ENCODE measurements around the gene PDE8A. TPM values are rescaled to one million over a fixed set of nuclear protein-coding genes. Genes with fewer than 3 reads are reported as not detected.
A peak's percentile ranks its signal among the peaks of the same experiment; 100 is the strongest.

The PDE8A gene
- total RNA-seq, 1 experiment from 2014 or later, result 44.2 TPM

DNA sequence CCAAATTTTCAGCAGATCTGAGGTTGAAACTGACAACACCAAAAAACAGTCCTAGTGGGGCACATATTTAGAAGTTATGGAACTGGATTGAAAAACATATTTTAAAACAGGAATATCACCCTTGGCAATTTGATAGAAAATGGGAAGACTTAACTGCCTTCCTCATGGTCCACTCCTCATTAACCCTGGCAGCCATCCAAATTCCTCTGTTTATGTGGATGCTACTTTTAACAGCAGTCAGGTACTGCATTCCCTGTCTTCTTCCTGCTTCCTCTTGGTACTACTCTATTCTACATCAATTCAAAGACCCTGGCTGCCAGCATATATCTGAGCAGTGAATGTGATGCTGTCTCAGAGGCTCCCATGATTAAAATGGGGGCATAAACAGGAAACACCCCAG is 54.3 kb downstream of the PDE8A start:
- peaks cover 8% of the 10 kb centered on the region; the same call in 1 of the 2 replicates for H4K20me1 ChIP-seq (ENCODE audit: low read length)
- no peaks in the 10 kb centered on the region for H3K4me1 ChIP-seq (ENCODE audit: insufficient read depth, low read length)
- no peaks in the 10 kb centered on the region for H3K9me2 ChIP-seq (replicated peaks; ENCODE audit: low read length)
- H3K9ac ChIP-seq (ENCODE audit: low read length), result no peak overlapping the region
- intact Hi-C loops (cut with micrococcal nuclease), result no loop called here
- no peak overlapping the region for H3K4me2 ChIP-seq (ENCODE audit: low read length)
- no peaks in the 10 kb centered on the region for H3K27me3 ChIP-seq (ENCODE audit: low read length)
- H3K36me3 ChIP-seq (ENCODE audit: low read depth, low read length), result no peaks in the 10 kb centered on the region
- TF ChIP-seq, protein P1, sequence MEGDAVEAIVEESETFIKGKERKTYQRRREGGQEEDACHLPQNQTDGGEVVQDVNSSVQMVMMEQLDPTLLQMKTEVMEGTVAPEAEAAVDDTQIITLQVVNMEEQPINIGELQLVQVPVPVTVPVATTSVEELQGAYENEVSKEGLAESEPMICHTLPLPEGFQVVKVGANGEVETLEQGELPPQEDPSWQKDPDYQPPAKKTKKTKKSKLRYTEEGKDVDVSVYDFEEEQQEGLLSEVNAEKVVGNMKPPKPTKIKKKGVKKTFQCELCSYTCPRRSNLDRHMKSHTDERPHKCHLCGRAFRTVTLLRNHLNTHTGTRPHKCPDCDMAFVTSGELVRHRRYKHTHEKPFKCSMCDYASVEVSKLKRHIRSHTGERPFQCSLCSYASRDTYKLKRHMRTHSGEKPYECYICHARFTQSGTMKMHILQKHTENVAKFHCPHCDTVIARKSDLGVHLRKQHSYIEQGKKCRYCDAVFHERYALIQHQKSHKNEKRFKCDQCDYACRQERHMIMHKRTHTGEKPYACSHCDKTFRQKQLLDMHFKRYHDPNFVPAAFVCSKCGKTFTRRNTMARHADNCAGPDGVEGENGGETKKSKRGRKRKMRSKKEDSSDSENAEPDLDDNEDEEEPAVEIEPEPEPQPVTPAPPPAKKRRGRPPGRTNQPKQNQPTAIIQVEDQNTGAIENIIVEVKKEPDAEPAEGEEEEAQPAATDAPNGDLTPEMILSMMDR (conservative IDR thresholded peaks at IDR 0.05; ENCODE audit: low read depth, low read length), result no peak
- TF ChIP-seq EZH2phosphoT487 (IDR thresholded peaks at IDR 0.05; ENCODE audit: borderline replicate concordance, low read length) (no peak), EZH2 (IDR thresholded peaks at IDR 0.05; ENCODE audit: low read length, unreplicated experiment) (no peak)
- no TSS peak for BruUV-seq (replicated peaks)
- CTCF ChIA-PET, result no interaction called here
- H3K4me3 ChIP-seq (ENCODE audit: low read length), result no peak overlapping the region
- H3F3A ChIP-seq (ENCODE audit: low read length, unreplicated experiment), result no peaks in the 10 kb centered on the region
- H3K9me3 ChIP-seq (ENCODE audit: low read length), result no peaks in the 10 kb centered on the region
- H2AFZ ChIP-seq (ENCODE audit: low read length), result no peak overlapping the region
- no peak overlapping the region for H3K27ac ChIP-seq (ENCODE audit: low read length)
- peaks cover 96% of the 10 kb centered on the region for H3K79me2 ChIP-seq (ENCODE audit: low read length)
- DNase-seq, result peak; percentile 18
- no peak for ATAC-seq
- POLR2A ChIA-PET (ENCODE audit: unreplicated experiment), result no interaction called here

DNA sequence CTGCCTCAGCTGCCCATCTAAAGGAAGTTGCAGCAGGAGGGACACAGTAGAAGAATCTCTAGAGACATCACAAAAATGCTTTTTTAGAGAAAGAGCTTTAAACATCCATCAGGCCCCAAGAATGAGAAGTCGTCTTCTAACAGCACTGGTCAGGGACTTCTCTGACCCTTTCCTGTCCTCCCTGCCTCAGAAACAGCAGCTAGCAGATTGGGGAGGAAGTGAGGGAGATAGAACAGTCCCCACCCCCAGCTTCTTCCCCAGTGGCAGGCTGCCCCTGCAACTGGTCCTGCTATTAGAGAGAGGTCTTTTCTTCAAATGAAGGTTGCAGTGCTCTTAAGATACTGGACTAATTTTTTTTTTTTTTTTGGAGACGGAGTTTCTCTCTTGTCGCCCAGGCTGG is 55.1 kb downstream of the PDE8A start:
- no peak overlapping the region for H2AFZ ChIP-seq (ENCODE audit: low read length)
- BruUV-seq (replicated peaks), result no TSS peak

DNA sequence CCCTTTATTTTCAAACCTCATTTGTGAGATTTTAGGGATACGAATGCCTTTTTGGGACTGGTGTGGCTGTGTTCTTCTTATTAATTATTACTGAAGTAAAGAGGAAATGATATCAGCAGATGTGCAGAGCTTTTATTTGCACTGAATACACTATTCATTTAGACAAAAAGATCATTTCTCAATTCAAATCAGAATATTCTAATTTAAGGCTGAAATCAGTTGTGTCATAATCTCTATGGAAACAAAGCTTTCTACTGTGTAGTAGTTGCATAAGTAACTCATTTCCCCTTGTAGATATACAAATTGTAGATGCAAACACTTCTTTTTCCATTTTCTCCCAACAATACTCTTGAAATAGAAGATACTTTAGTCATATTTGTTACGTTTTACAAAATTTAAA is 56.0 kb downstream of the PDE8A start:
- ATAC-seq (no peak), DNase-seq (no peak)
- H3K9ac ChIP-seq (ENCODE audit: low read length), result no peak overlapping the region
- H3K36me3 ChIP-seq (ENCODE audit: low read depth, low read length), result no peaks in the 10 kb centered on the region; the same call in 1 of the 2 replicates
- no peaks in the 10 kb centered on the region for H3K4me1 ChIP-seq (ENCODE audit: insufficient read depth, low read length)
- H2AFZ ChIP-seq (ENCODE audit: low read length), result no peak overlapping the region
- intact Hi-C loops (cut with micrococcal nuclease), result no loop called here
- H4K20me1 ChIP-seq (ENCODE audit: low read length), result no peaks in the 10 kb centered on the region
- no peak overlapping the region for H3K4me2 ChIP-seq (ENCODE audit: low read length)
- H3F3A ChIP-seq (ENCODE audit: low read length, unreplicated experiment), result no peaks in the 10 kb centered on the region
- no peaks in the 10 kb centered on the region for H3K9me3 ChIP-seq (ENCODE audit: low read length)
- CTCF ChIA-PET, result no interaction called here
- peaks cover 96% of the 10 kb centered on the region for H3K79me2 ChIP-seq (ENCODE audit: low read length)
- H3K27ac ChIP-seq (ENCODE audit: low read length), result no peak overlapping the region
- TF ChIP-seq EZH2phosphoT487 (IDR thresholded peaks at IDR 0.05; ENCODE audit: borderline replicate concordance, low read length), result no peak
- TF ChIP-seq EZH2 (IDR thresholded peaks at IDR 0.05; ENCODE audit: low read length, unreplicated experiment), result no peak
- TF ChIP-seq, protein P1 (conservative IDR thresholded peaks at IDR 0.05; ENCODE audit: low read depth, low read length), result no peak
- no peak overlapping the region for H3K4me3 ChIP-seq (ENCODE audit: low read length)
- POLR2A ChIA-PET (ENCODE audit: unreplicated experiment), result no interaction called here
- H3K27me3 ChIP-seq (ENCODE audit: low read length), result no peaks in the 10 kb centered on the region
- no peaks in the 10 kb centered on the region for H3K9me2 ChIP-seq (replicated peaks; ENCODE audit: low read length)
- BruUV-seq (replicated peaks), result no TSS peak

More for the DNA sequence above, 55.1 kb downstream of the PDE8A start:
- peaks cover 2% of the 10 kb centered on the region; the same call in 1 of the 2 replicates for H4K20me1 ChIP-seq (ENCODE audit: low read length)
- TF ChIP-seq EZH2phosphoT487 (IDR thresholded peaks at IDR 0.05; ENCODE audit: borderline replicate concordance, low read length) (no peak), EZH2 (IDR thresholded peaks at IDR 0.05; ENCODE audit: low read length, unreplicated experiment) (no peak)
- TF ChIP-seq, protein P1 (conservative IDR thresholded peaks at IDR 0.05; ENCODE audit: low read depth, low read length), result no peak
- no peak overlapping the region for H3K27ac ChIP-seq (ENCODE audit: low read length)
- H3K9ac ChIP-seq (ENCODE audit: low read length), result no peak overlapping the region
- H3K4me3 ChIP-seq (ENCODE audit: low read length), result no peak overlapping the region
- ChIA-PET CTCF (no interaction called here), POLR2A (ENCODE audit: unreplicated experiment) (no interaction called here)
- ATAC-seq (no peak), DNase-seq (no peak)
- H3K27me3 ChIP-seq (ENCODE audit: low read length), result no peaks in the 10 kb centered on the region
- no peaks in the 10 kb centered on the region; the same call in 1 of the 2 replicates for H3K36me3 ChIP-seq (ENCODE audit: low read depth, low read length)
- H3K79me2 ChIP-seq (ENCODE audit: low read length), result peaks cover 96% of the 10 kb centered on the region
- intact Hi-C loops (cut with micrococcal nuclease), result no loop called here
- H3K4me1 ChIP-seq (ENCODE audit: insufficient read depth, low read length), result no peaks in the 10 kb centered on the region
- H3F3A ChIP-seq (ENCODE audit: low read length, unreplicated experiment), result no peaks in the 10 kb centered on the region
- H3K9me2 ChIP-seq (replicated peaks; ENCODE audit: low read length), result no peaks in the 10 kb centered on the region
- H3K4me2 ChIP-seq (ENCODE audit: low read length), result no peak overlapping the region
- no peaks in the 10 kb centered on the region for H3K9me3 ChIP-seq (ENCODE audit: low read length)

Measured in PC-3 (cell line).